GM12801 (cell line): ENCODE data around the gene BDKRB2.

Experiments
- CTCF ChIP-seq: IDR thresholded peaks from one replicate; pipeline ENCODE4 v1.5.1; 2011; ENCODE audit warnings: control low read depth; ENCODE audit not compliant: insufficient read length; ENCODE audit errors: extremely low read depth

BDKRB2 gene

DNA sequence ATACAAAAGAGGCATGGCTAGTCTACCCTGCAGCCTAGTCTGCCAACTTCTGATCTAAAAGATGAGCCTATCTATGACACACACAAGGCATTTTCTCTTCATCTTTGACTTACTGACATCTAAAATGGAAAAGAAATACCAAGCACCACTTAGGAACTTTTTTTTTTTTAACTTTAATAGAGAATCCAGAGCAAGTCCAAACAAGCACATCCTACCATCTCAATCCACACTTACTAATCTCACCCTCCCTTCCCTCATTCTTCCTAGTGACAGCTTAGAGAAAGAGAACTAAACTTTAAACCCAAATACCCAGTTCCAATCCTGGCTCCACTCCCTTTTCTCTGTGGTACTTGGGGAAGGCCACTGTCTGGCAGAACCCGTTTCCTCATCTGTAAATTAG lies 83.2 kb downstream of the BDKRB2 start:
- TF ChIP-seq CTCF: no peak
